Stimulated activated CD4-positive, alpha-beta T cell treated with anti-CD3 and anti-CD28 coated beads, Interleukin-1b, Interleukin-23, amount 100 ng/mL, for 4 hours (primary cell): Measurements from ENCODE around the gene QPCT.
"Not testable (repeated sequence)": the region's sequence is repeated elsewhere in the genome, so short reads cannot be mapped to it uniquely, and the experiment has no call there.

Experiments
- DNase-seq, 2 donors: peaks; one replicate each; pipeline ENCODE4 v3.0.0-alpha.2; 2020; ENCODE audit warnings: low read depth in 2 of 2

The QPCT gene

GRCh38 chr2:37389989-37390765, 45.7 kb downstream of the QPCT start:
- peak; percentile 24 to 54 for DNase-seq

GRCh38 chr2:37390777-37391176, 46.3 kb downstream of the QPCT start:
- no peak for DNase-seq

- DNase-seq: no peak
Measured at GRCh38 chr2:37391711-37392110, 47.3 kb downstream of the QPCT start.

- no peak for DNase-seq
Measured at GRCh38 chr2:37392428-37392827, 48.0 kb downstream of the QPCT start.

- no peak for DNase-seq
Measured at GRCh38 chr2:37394263-37394662, 49.8 kb downstream of the QPCT start.

GRCh38 chr2:37394796-37395555, 50.5 kb downstream of the QPCT start:
- no peak for DNase-seq

GRCh38 chr2:37396890-37397565, 52.6 kb downstream of the QPCT start:
- DNase-seq: no peak

GRCh38 chr2:37398990-37399389, 54.6 kb downstream of the QPCT start:
- DNase-seq: no peak

GRCh38 chr2:37400041-37400440, 55.6 kb downstream of the QPCT start:
- no peak for DNase-seq

- no peak for DNase-seq
Measured at GRCh38 chr2:37402636-37403035, 58.2 kb downstream of the QPCT start.

GRCh38 chr2:37405781-37406180, 61.4 kb downstream of the QPCT start:
- DNase-seq: no peak

GRCh38 chr2:37412231-37412630, 67.8 kb downstream of the QPCT start:
- DNase-seq: no peak

GRCh38 chr2:37413911-37414469, 69.6 kb downstream of the QPCT start:
- DNase-seq: not testable (repeated sequence)

- no peak for DNase-seq
Measured at GRCh38 chr2:37414470-37414949, 70.1 kb downstream of the QPCT start.

- no peak for DNase-seq
Measured at GRCh38 chr2:37415128-37415820, 70.8 kb downstream of the QPCT start.

GRCh38 chr2:37417321-37417720, 72.9 kb downstream of the QPCT start:
- DNase-seq: no peak

- DNase-seq: no peak
Measured at GRCh38 chr2:37418956-37419355, 74.5 kb downstream of the QPCT start.

GRCh38 chr2:37421686-37422085, 77.3 kb downstream of the QPCT start:
- DNase-seq: no peak

GRCh38 chr2:37422816-37423215, 78.4 kb downstream of the QPCT start:
- no peak for DNase-seq
